RWPE2 (cell line): ENCODE measurements around the gene CDK14.

Experiments used
- ATAC-seq: fragments of 200-7000 bp; cut with Tn5 transposase; 3 replicates; pipeline ENCODE4 v1.9.1; 2021; ENCODE audit warnings: low read depth
- DNase-seq: peaks from one replicate; pipeline ENCODE4 v3.0.0-alpha.2; 2020; ENCODE audit warnings: low spot score
- H3K27ac ChIP-seq: fragments of 450-650 bp; 2 replicates; pipeline ENCODE4 v1.5.1; 2017; ENCODE audit warnings: mild to moderate bottlenecking; ENCODE audit not compliant: poor library complexity, severe bottlenecking
- H3K27me3 ChIP-seq: fragments of 250-450 bp; sonication (Bioruptor Pico); 2 replicates; pipeline ENCODE4 v1.5.1; 2021; ENCODE audit warnings: mild to moderate bottlenecking, moderate library complexity; ENCODE audit not compliant: insufficient read depth, poor library complexity, severe bottlenecking
- H3K36me3 ChIP-seq: fragments of 250-450 bp; sonication (Bioruptor Pico); 2 replicates; pipeline ENCODE4 v1.5.1; 2020; ENCODE audit warnings: low read depth, mild to moderate bottlenecking, moderate library complexity
- H3K4me1 ChIP-seq: fragments of 250-450 bp; sonication (Bioruptor Pico); 2 replicates; pipeline ENCODE4 v1.5.1; 2021; ENCODE audit warnings: mild to moderate bottlenecking, moderate library complexity; ENCODE audit not compliant: insufficient read depth, poor library complexity, severe bottlenecking
- H3K4me3 ChIP-seq: fragments of 250-450 bp; sonication (Bioruptor Pico); 2 replicates; pipeline ENCODE4 v1.5.1; 2021; ENCODE audit warnings: mild to moderate bottlenecking, moderate library complexity; ENCODE audit not compliant: severe bottlenecking
- H3K9me3 ChIP-seq: fragments of 250-450 bp; sonication (Bioruptor Pico); 2 replicates; pipeline ENCODE4 v1.5.1; 2021; ENCODE audit warnings: mild to moderate bottlenecking, moderate library complexity; ENCODE audit not compliant: severe bottlenecking
- CTCF ChIP-seq: fragments of 450-650 bp; IDR thresholded peaks from one replicate; pipeline ENCODE4 v1.5.1; 2017; ENCODE audit warnings: mild to moderate bottlenecking, moderate library complexity; ENCODE audit not compliant: poor library complexity, severe bottlenecking

Gene CDK14

GRCh38 chr7:90988996-90989765, 393.1 kb downstream of the CDK14 start:
- H3K27ac ChIP-seq: no peak overlapping the region
- H3K4me1 ChIP-seq: no peaks in the 10 kb centered on the region
- H3K4me3 ChIP-seq: no peak overlapping the region
- no peaks in the 10 kb centered on the region for H3K9me3 ChIP-seq
- DNase-seq (no peak), ATAC-seq (no peak)
- H3K36me3 ChIP-seq: peaks cover 6% of the 10 kb centered on the region
- no peaks in the 10 kb centered on the region for H3K27me3 ChIP-seq
- no peak for TF ChIP-seq CTCF

GRCh38 chr7:90994121-90994520, 398.0 kb downstream of the CDK14 start:
- Histone ChIP-seq H3K9me3 (no peaks in the 10 kb centered on the region), H3K36me3 (no peaks in the 10 kb centered on the region), H3K27ac (no peak overlapping the region), H3K27me3 (no peaks in the 10 kb centered on the region), H3K4me3 (no peak overlapping the region), H3K4me1 (no peaks in the 10 kb centered on the region)
- ATAC-seq: no peak
- TF ChIP-seq CTCF: no peak
- DNase-seq: no peak

GRCh38 chr7:90994601-90995000, 398.5 kb downstream of the CDK14 start:
- Histone ChIP-seq H3K36me3 (no peaks in the 10 kb centered on the region), H3K9me3 (no peaks in the 10 kb centered on the region), H3K27me3 (no peaks in the 10 kb centered on the region), H3K4me3 (no peak overlapping the region), H3K27ac (no peak overlapping the region), H3K4me1 (no peaks in the 10 kb centered on the region)
- ATAC-seq: no peak
- no peak for DNase-seq
- no peak for TF ChIP-seq CTCF

GRCh38 chr7:90995996-90996395, 399.9 kb downstream of the CDK14 start:
- no peak overlapping the region for H3K4me3 ChIP-seq
- H3K27ac ChIP-seq: no peak overlapping the region
- no peaks in the 10 kb centered on the region for H3K9me3 ChIP-seq
- no peaks in the 10 kb centered on the region for H3K27me3 ChIP-seq
- ATAC-seq (no peak), DNase-seq (no peak)
- TF ChIP-seq CTCF: no peak
- H3K4me1 ChIP-seq: no peaks in the 10 kb centered on the region
- H3K36me3 ChIP-seq: no peaks in the 10 kb centered on the region
